Measurements from ENCODE around the gene CD55.

Gene CD55

GRCh38 chr1:207282496-207283380 lies 38.7 kb upstream of the CD55 start:
- TF ChIP-seq CTCF (IDR thresholded peaks at IDR 0.05): no peak
- DNase-seq (ENCODE audit: low spot score): no peak
- H3K4me3 ChIP-seq: no peak overlapping the region
- peak overlapping the region in 1 of 2 donors; percentile 9 for H3K27ac ChIP-seq

DNA sequence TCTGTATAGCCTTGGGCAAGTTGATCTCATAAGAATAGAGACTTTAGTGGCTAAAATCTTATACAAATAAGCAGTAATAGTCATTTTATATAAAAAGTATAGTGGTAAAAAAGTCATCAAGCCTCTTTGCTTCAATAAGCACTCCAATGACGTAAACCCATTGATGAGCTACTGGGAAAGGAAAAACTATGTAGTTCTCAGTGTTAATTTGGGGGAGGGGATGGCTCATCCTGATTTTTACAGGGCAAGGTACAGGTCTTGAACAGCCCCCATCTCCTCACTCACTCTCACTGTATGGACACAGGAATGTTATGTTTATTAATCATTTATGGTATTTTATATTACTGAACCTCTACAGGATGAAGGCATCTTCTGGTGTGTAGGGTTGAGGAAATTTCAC lies 38.1 kb upstream of the CD55 start:
- no peak for TF ChIP-seq CTCF (IDR thresholded peaks at IDR 0.05)
- no peak for DNase-seq (ENCODE audit: low spot score)
- H3K27ac ChIP-seq: no peak overlapping the region
- H3K4me3 ChIP-seq: no peak overlapping the region

DNA sequence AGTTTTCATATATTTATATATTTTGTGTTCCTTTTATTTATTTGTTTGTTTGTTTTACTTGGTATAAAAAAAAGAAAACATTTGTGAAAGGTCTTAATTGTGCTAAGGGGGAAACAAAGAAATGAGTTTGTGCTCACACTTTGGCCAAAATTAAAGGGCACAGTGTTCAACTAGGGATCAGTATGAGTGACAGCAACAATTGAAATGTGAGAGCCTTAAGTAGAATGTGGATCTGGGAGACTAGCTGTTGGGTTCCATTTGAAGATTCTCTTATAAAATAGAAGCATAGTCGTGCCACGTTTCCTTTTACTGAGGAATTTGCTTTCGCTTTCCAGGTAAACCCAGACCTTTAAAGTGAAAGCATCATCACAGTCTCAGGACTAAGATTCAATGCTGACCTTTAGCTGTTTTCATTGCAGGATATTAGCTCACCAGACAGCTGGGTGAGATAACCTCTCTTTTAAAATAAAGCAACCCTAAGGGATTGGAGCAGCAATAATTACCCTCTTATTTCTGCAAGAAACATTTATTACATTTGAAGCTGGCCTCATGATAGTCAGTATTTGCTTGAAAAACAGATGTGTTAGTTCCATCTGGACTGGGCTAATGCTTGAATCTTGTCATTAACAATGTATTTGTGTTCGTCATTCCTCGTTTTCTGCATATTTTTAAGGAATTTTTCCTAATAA lies 37.1 kb upstream of the CD55 start:
- Histone ChIP-seq H3K27ac (no peak overlapping the region), H3K4me3 (no peak overlapping the region)
- no peak for DNase-seq (ENCODE audit: low spot score)
- no peak for TF ChIP-seq CTCF (IDR thresholded peaks at IDR 0.05)

DNA sequence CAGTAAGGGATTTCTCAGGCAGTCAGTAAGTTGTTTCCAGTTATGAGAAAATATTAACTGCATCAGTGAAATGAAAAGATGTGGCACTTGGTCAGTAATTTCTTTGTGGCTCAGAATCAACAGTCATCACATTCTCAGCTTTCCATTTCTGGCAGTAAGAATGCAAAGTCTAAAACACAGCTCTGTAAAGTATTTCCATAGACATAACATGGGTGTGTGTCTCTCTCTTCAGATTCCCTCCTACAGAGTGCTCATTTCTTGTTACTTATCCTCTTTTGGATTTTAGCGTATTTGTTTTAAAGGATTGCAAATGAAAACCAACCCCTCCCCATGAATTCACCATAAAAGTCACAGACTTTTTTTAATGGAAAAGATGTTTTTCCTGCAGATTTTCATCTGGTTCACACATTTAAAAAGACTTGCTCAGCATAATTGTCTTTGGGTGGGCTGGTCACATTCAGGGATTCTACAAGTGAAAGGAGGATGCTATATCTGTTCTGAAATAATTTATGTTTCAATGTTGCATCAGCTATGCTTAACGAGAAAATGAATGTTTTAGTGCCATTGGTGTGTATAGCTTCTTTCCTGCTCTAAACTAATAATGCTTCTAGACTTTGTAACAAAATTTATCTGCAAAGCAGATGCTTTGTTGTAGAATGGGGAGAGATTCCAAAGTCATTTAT lies 34.6 kb upstream of the CD55 start:
- no peak for DNase-seq (ENCODE audit: low spot score)

DNA sequence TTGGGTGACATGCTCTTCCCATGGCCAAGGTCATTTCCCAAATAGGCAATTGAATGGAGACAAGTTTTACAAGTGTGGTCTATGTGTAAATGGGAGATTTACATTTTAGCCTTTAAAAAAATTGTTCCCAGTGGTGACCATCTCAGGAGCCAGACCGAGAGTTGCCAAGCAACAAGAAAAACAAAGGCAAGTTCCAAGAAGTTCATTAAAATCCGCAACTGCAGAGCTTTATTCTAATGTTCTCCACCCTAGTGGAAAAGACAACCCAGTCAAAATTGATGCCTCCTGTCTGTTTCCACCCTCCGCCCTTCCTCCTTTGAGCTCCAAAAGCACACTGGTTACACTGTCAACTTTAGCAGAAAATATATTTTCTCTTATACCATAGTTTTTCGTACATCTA lies 33.2 kb upstream of the CD55 start:
- no peak for DNase-seq (ENCODE audit: low spot score)
- Histone ChIP-seq H3K27ac (no peak overlapping the region), H3K4me3 (no peak overlapping the region)
- TF ChIP-seq CTCF (IDR thresholded peaks at IDR 0.05): no peak

More for the DNA sequence above, 34.6 kb upstream of the CD55 start:
- no peak overlapping the region for H3K4me3 ChIP-seq
- H3K27ac ChIP-seq: no peak overlapping the region
- no peak for TF ChIP-seq CTCF (IDR thresholded peaks at IDR 0.05)

- Histone ChIP-seq H3K4me3 (no peak overlapping the region), H3K27ac (no peak overlapping the region)
- no peak for DNase-seq (ENCODE audit: low spot score)
- no peak for TF ChIP-seq CTCF (IDR thresholded peaks at IDR 0.05)
Measured at GRCh38 chr1:207289756-207290155, 31.7 kb upstream of the CD55 start.

Data from coronary artery (tissue), 2 donors.